ENCODE measurements around the gene SLC19A1. TPM values are rescaled to one million over a fixed set of nuclear protein-coding genes. Genes with fewer than 3 reads are reported as not detected.

SLC19A1 gene
- polyA plus RNA-seq, 1 of the 3 experiments (the other 2 are of a cell fraction): 15.0 TPM

GRCh38 chr21:45506836-45507522, 35.3 kb downstream of the SLC19A1 start:
- H3K4me1 ChIP-seq (ENCODE audit: control insufficient read depth in 1 of 2, insufficient read depth in 2 of 2, low read depth in 1 of 2, low read length in 1 of 2): no peaks in the 10 kb centered on the region; a peak in 1 of 4 replicates
- H3K9me2 ChIP-seq: no peaks in the 10 kb centered on the region
- no peak overlapping the region for H2AFZ ChIP-seq (ENCODE audit: low read depth)
- peaks cover 6 to 10% of the 10 kb centered on the region in 2 experiments for H3K36me3 ChIP-seq (replicated peaks in 1 of 2; ENCODE audit: control insufficient read depth in 1 of 2, insufficient read depth in 2 of 2, low read length in 1 of 2)
- ChIA-PET CTCF (no interaction called here), POLR2A (no interaction called here)
- H3F3A ChIP-seq (replicated peaks; ENCODE audit: insufficient read depth): peaks cover 9% of the 10 kb centered on the region
- no peaks in the 10 kb centered on the region for H4K20me1 ChIP-seq (ENCODE audit: insufficient read depth)
- H3K27ac ChIP-seq (ENCODE audit: low read depth in 2 of 2, low read length in 1 of 2): no peak overlapping the region
- H3K9ac ChIP-seq: no peak overlapping the region
- no peak overlapping the region for H3K4me2 ChIP-seq
- no peaks in the 10 kb centered on the region for H3K79me2 ChIP-seq (ENCODE audit: insufficient read depth)
- no peaks in the 10 kb centered on the region for H3K27me3 ChIP-seq (ENCODE audit: insufficient read depth)
- WGBS (ENCODE audit: low lambda C conversion rate): 89% methylated on average over 7 of the region's 13 CpGs
- no peaks in the 10 kb centered on the region for H3K9me3 ChIP-seq
- no peak for DNase-seq
- no peak for TF ChIP-seq USF1 (IDR thresholded peaks at IDR 0.05; ENCODE audit: borderline replicate concordance, low read depth)
- no peak for TF ChIP-seq REST (IDR thresholded peaks at IDR 0.05; ENCODE audit: low read depth, low read length)
- no peak for TF ChIP-seq GABPA (IDR thresholded peaks at IDR 0.05; ENCODE audit: low read depth)
- TF ChIP-seq RXRA (IDR thresholded peaks at IDR 0.05; ENCODE audit: borderline replicate concordance, low read depth): no peak
- TF ChIP-seq JUND (IDR thresholded peaks at IDR 0.05): no peak
- no peak for TF ChIP-seq ZBTB33 (IDR thresholded peaks at IDR 0.05; ENCODE audit: borderline replicate concordance, low read depth)
- TF ChIP-seq PBX3 (IDR thresholded peaks at IDR 0.05): no peak
- TF ChIP-seq TEAD4 (IDR thresholded peaks at IDR 0.05; ENCODE audit: borderline replicate concordance, insufficient read depth): no peak
- TF ChIP-seq RFX5 (IDR thresholded peaks at IDR 0.05; ENCODE audit: low read length): no peak
- no peak for TF ChIP-seq TAF1 (IDR thresholded peaks at IDR 0.05; ENCODE audit: borderline replicate concordance, low read depth, low read length)
- no peak for TF ChIP-seq NRF1 (IDR thresholded peaks at IDR 0.05; ENCODE audit: low read depth, low read length)
- no peak for TF ChIP-seq SIN3A (IDR thresholded peaks at IDR 0.05; ENCODE audit: borderline replicate concordance, low read depth, low read length)
- no peak for TF ChIP-seq TCF12 (IDR thresholded peaks at IDR 0.05)
- TF ChIP-seq NFIC (IDR thresholded peaks at IDR 0.05; ENCODE audit: borderline replicate concordance): no peak
- no peak for TF ChIP-seq CHD2 (IDR thresholded peaks at IDR 0.05; ENCODE audit: low read length, partially characterized antibody)
- TF ChIP-seq ELF1 (IDR thresholded peaks at IDR 0.05): no peak
- no peak for TF ChIP-seq MAX (IDR thresholded peaks at IDR 0.05; ENCODE audit: low read depth)
- H3K4me3 ChIP-seq (ENCODE audit: low read depth in 2 of 2, low read length in 1 of 2): no peak overlapping the region

Measured in SK-N-SH (cell line).